ENCODE data around the gene AMPD2.

GRCh38 chr1:109641078-109641740 lies 21.6 kb downstream of the AMPD2 start:
- TF ChIP-seq POLR2A (IDR thresholded peaks at IDR 0.05) (no peak), POLR2AphosphoS5 (IDR thresholded peaks at IDR 0.05) (no peak), CTCF (IDR thresholded peaks at IDR 0.05 in 8 of 11, conservative IDR thresholded peaks at IDR 0.05 in 3 of 11) (no peak)

Measured in spleen (tissue), 7 donors.